ENCODE data around the gene NAT8L. TPM values are rescaled to one million over a fixed set of nuclear protein-coding genes. Genes with fewer than 3 reads are reported as not detected.

The NAT8L gene
- total and polyA plus RNA-seq, 2 donors (not counting 3 experiments of a cell fraction or from before 2014, with no cell fraction given) = 0.10 to 0.11 TPM

DNA sequence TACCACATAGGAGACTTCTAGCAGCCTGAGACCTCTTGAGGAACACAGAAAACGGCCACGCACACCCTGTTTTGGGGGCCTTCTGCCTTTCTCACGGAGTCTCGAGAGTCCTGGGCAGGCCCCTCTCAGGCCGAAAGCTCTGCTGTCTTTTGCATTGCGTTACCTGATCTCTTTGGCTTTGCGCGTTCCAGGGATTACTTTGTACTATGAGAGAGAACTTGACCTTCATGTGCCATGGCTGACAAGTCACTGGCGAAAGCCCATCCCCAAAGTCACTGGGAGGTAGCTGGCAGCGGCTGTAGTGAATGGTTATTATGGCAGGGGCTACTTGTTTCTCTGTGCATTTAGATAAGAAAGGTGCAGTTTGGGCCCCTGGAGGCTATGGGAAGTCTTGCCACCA lies 8.0 kb upstream of the NAT8L start:
- CTCF ChIA-PET = interaction anchor here (0.8 to 1.2 kb wide), 2 partner anchors 24 to 169 kb away, joined by 3 read pairs; no protein-coding TSS in a partner anchor
- intact Hi-C loops (cut with micrococcal nuclease) = no loop called here
- BruUV-seq (replicated peaks) = no TSS peak
- Histone ChIP-seq H4K20me1 (replicated peaks; ENCODE audit: control insufficient read depth, extremely low read depth, insufficient read depth, low read length) (no peaks in the 10 kb centered on the region), H3K9me3 (replicated peaks; ENCODE audit: control insufficient read depth, insufficient read depth, low read length) (no peaks in the 10 kb centered on the region), H3K27me3 (ENCODE audit: control insufficient read depth in 2 of 2, insufficient read depth in 2 of 2, low read length in 2 of 2) (peaks cover 18 to 20% of the 10 kb centered on the region in 2 experiments), H3K4me3 (replicated peaks in 1 of 3; ENCODE audit: insufficient read depth in 1 of 3, low read depth in 1 of 3, low read length in 3 of 3) (no peak overlapping the region), H3K27ac (ENCODE audit: insufficient read depth, low read depth, low read length) (no peak overlapping the region), H3K4me1 (ENCODE audit: control insufficient read depth, extremely low read depth, insufficient read depth, low read length) (no peaks in the 10 kb centered on the region), H3K9ac (replicated peaks; ENCODE audit: extremely low read depth, insufficient read depth, low read length) (no peak overlapping the region), H3K4me2 (ENCODE audit: insufficient read depth, low read length) (no peak overlapping the region), H2AFZ (ENCODE audit: low read depth, low read length) (no peak overlapping the region), H3K36me3 (ENCODE audit: control insufficient read depth in 2 of 2, extremely low read depth in 1 of 2, insufficient read depth in 2 of 2, low read length in 2 of 2) (no peaks in the 10 kb centered on the region), H3K9me1 (replicated peaks; ENCODE audit: control insufficient read depth, extremely low read depth, insufficient read depth, low read length) (no peaks in the 10 kb centered on the region), H3K79me2 (ENCODE audit: control insufficient read depth, insufficient read depth, low read length) (no peaks in the 10 kb centered on the region)
- no peak for TF ChIP-seq EZH2 (IDR thresholded peaks at IDR 0.05; ENCODE audit: borderline replicate concordance, low read depth, low read length, severe bottlenecking)
- TF ChIP-seq FOS (IDR thresholded peaks at IDR 0.05; ENCODE audit: borderline replicate concordance, insufficient read depth, low read length) = no peak
- POLR2A ChIA-PET = no interaction called here
- dilution Hi-C loops (cut with MboI; ENCODE audit: extremely low pct_ligation_motif_present, low sequenced_read_pairs) = no loop called here
- DNase-seq (ENCODE audit: low read depth, low spot score) (no peak), FAIRE-seq (no peak)

DNA sequence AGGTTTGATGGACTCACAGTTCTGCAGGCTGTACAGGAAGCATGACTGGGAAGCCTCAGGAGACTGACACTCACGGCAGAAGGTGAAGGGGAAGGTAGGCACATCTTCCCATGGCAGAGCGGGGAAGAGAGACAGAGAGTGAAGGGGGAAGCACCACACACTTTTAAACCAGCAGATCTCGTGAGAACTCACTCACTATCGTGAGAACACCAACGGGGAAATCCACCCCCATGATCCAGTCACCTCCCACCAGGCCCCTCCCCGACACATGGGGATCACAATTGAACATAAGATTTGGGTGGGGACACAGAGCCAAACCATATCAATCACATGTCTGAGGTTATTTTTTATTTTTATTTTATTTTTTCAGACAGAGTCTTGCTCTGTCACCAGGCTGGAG lies 4.9 kb upstream of the NAT8L start:
- DNase-seq (ENCODE audit: low read depth, low spot score) (no peak), FAIRE-seq (no peak)
- Histone ChIP-seq H2AFZ (ENCODE audit: low read depth, low read length) (no peak overlapping the region), H3K27ac (ENCODE audit: insufficient read depth, low read depth, low read length) (no peak overlapping the region), H3K4me2 (ENCODE audit: insufficient read depth, low read length) (no peak overlapping the region), H3K4me3 (replicated peaks in 1 of 3; ENCODE audit: insufficient read depth in 1 of 3, low read depth in 1 of 3, low read length in 3 of 3) (no peak overlapping the region), H3K9ac (replicated peaks; ENCODE audit: extremely low read depth, insufficient read depth, low read length) (no peak overlapping the region), H4K20me1 (replicated peaks; ENCODE audit: control insufficient read depth, extremely low read depth, insufficient read depth, low read length) (no peaks in the 10 kb centered on the region), H3K4me1 (ENCODE audit: control insufficient read depth, extremely low read depth, insufficient read depth, low read length) (no peaks in the 10 kb centered on the region), H3K9me3 (replicated peaks; ENCODE audit: control insufficient read depth, insufficient read depth, low read length) (no peaks in the 10 kb centered on the region), H3K79me2 (ENCODE audit: control insufficient read depth, insufficient read depth, low read length) (no peaks in the 10 kb centered on the region), H3K36me3 (ENCODE audit: control insufficient read depth in 2 of 2, extremely low read depth in 1 of 2, insufficient read depth in 2 of 2, low read length in 2 of 2) (no peaks in the 10 kb centered on the region), H3K27me3 (ENCODE audit: control insufficient read depth in 2 of 2, insufficient read depth in 2 of 2, low read length in 2 of 2) (peaks cover 38 to 43% of the 10 kb centered on the region in 2 experiments), H3K9me1 (replicated peaks; ENCODE audit: control insufficient read depth, extremely low read depth, insufficient read depth, low read length) (no peaks in the 10 kb centered on the region)
- CTCF ChIA-PET = no interaction called here
- intact Hi-C loops (cut with micrococcal nuclease) = no loop called here
- POLR2A ChIA-PET = no interaction called here
- dilution Hi-C loops (cut with MboI; ENCODE audit: extremely low pct_ligation_motif_present, low sequenced_read_pairs) = no loop called here
- no TSS peak for BruUV-seq (replicated peaks)
- TF ChIP-seq POLR2AphosphoS5 (IDR thresholded peaks at IDR 0.05; ENCODE audit: insufficient read depth, low read depth, low read length) (no peak), GATA2 (IDR thresholded peaks at IDR 0.05; ENCODE audit: insufficient read depth, insufficient read length, low read depth, low read length) (no peak)

All from endothelial cell of umbilical vein (primary cell).